Skin of body (tissue), 2 donors: Measurements from ENCODE around the gene TOGARAM1. TPM values are rescaled to one million over a fixed set of nuclear protein-coding genes. Genes with fewer than 3 reads are reported as not detected.

Experiments used
- DNase-seq: peaks from one replicate; lab custom pipeline; 2025; lab: John Stamatoyannopoulos, UW
- total RNA-seq: library from RNA; depleted of rRNA; stranded (reverse); fragments of >200 nt; gene quantifications from one replicate; pipeline ENCODE4 v1.2.3, GENCODE V29; 2014

TOGARAM1 gene
- total RNA-seq, 1 donor from 2014 or later, result 37.5 TPM

DNA sequence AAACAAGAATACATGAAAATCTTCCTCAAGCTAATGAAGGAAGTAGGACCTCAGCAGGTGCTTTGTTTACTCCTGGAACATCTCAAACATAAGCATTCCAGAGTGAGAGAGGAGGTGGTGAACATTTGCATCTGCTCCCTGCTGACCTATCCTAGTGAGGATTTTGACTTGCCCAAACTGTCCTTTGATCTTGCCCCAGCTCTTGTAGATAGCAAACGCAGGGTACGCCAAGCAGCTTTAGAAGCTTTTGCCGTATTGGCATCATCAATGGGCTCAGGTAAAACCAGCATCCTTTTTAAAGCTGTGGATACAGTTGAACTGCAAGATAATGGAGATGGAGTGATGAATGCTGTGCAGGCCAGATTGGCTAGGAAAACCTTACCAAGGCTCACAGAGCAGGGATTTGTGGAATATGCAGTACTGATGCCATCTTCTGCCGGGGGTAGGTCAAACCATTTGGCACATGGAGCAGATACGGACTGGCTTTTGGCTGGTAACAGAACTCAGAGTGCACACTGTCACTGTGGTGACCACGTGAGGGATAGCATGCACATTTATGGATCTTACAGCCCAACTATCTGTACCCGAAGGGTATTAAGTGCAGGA, 1.9 kb downstream of the TOGARAM1 start:
- no peak for DNase-seq

DNA sequence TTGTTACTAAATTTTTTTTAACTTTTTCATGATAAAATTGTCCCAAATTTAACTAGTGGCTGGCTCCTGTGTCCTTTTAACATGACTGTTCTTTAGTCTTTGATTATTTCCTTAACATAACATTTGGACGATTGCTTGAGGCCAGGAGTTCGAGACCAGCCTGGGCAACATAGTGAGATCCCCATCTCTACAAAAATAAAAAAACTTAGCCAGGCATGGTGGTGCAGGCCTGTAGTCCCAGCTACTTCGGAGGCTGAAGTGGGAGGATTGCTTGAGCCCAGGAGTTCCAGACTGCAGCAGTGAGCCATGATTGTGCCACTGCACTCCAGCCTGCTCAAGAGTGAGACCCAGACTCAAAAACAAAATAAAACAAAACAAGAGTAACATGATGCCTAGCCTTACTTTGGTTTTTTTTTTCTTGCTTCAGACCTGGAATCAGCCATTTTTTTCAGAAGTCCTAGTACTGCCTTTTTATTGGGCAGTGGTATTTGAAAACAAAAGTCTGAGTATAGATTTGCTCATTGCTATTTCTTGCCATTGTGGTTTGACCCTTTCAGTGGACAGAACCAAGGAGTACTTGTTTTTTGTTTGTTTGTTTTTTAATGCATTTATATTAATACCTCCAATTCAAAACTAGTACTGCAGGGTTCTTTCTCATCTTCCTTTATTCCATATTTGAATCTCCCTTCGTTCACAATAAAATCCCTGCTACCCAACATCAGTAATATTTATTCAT, 4.8 kb downstream of the TOGARAM1 start:
- DNase-seq, result no peak

- DNase-seq, result no peak
Measured at GRCh38 chr14:44968714-44969113, 6.7 kb downstream of the TOGARAM1 start.

DNA sequence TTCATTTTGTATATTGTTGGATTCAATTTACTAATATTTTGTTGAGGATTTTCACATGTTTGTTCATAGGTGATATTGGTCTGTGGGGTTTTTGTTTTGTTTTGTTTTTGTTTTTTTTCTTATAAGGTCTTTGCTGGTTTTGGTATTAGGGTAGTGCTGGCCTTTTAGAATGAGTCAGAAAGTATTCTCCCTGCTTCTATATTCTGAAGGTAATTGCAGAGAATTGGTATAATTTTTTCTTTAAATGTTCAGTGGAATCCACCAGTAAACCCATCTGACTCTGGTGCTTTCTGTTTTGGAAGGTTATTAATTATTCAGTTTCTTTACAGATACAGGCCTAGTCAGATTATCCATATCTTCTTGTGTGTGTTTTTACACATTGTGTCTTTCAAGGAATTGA, 8.9 kb downstream of the TOGARAM1 start:
- no peak for DNase-seq

GRCh38 chr14:44971459-44971858, 9.5 kb downstream of the TOGARAM1 start:
- DNase-seq, result no peak

- DNase-seq, result no peak
Measured at GRCh38 chr14:44979273-44979672, 17.3 kb downstream of the TOGARAM1 start.

DNA sequence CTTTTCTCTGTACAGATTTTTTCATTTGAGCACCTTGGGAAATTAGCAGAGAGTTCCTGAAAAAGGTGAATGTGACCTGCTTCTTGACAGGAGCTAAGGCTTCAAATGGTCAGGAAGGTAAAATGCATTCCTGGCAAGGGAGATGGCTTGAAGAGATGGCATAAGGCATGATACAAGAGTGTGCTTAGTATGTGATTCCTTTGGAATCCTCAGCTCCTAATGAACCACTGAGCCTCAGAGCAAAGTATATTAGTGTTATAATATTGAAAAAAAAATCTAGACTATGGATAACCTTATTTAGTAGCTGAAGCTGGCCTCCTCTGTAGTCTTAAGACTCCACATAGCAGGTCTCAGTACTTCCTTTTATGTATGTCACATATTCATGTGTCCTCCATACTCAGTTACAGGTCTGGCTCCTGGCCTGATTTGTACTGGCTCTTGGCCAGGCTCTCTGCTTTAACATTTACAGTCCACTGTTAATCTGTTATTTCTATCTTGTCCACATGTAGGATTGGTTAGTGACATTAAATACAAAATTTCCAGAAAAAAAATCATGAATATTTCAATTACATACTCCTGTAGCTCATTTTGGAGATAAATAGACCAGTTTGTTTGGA, 17.9 kb downstream of the TOGARAM1 start:
- no peak for DNase-seq

DNA sequence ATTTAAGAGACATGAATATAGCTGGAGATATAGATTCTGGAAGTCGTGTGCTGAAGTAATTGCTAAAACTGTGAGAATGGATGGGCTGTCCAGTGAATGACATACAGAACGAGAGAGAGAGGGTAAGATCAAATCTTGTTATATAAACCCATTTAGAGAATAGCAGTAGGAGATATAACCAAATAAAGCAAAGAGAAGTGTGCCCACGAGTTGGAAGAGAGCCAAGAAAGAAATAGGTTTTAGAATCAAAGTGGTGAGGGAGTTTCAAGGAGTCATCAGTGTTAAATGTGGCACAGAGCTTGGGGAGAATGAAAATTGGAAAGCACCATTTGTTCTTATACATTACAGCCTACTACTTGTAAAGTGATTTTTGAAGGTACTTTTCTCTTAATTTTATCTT, 19.2 kb downstream of the TOGARAM1 start:
- no peak for DNase-seq

DNA sequence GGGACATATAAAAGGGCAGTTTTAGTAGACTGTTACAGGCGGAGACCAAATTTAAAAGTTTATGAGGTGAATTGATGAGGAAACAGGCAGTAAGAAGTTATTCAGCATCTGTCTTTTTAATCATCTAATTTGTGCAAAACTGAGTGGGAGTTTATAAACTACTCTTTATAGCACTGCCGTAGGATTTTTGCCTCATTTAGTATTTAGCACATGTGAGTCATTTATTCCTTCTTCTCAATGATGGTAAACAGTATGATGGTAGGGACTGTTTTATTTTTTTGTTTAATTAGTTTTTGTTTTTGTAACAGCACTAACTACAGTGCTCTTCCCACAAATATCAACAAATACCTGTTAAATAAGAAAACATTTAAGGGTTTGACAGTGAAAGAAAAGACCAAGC, 20.6 kb downstream of the TOGARAM1 start:
- no peak for DNase-seq

DNA sequence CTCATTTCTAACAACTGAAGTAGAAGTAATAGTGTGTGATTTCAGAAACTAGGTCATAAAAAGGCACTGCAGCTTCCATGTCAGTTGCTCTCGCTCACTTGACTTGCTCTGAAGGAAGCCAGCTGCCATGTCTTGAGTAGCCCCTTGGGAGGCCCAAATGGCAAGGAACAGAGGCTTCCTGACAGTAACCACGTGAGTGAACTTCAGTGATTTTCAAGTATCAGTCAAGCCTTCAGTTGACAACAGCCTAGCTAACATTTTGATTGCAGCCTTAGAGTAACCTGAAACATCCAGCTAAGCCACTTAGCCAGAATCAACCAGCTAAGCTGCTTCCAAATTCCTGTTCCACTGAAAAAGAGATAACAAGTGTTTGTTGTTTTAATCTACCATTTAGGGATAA, 26.7 kb downstream of the TOGARAM1 start:
- no peak for DNase-seq

- no peak for DNase-seq
Measured at GRCh38 chr14:44989497-44990440, 27.8 kb downstream of the TOGARAM1 start.

DNA sequence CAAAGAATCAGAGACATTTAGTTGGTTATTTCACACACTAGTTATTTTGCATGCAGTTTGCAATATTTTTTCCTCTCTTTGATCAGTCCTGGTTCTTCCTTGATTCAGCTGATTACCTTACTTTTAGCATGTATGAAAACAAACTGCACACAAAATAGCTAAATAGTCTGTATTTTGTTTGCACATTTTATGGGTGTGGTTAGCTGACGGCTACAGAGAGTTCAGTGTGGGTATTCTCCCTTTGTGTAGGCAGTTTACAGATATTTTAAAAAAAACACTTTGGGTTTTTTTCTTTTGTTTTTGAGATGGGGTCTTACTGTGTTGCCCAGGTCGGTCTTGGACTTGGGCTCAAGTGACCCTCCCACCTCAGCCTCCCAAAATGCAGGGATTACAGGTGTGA, 28.5 kb downstream of the TOGARAM1 start:
- no peak for DNase-seq

GRCh38 chr14:44995196-44995595, 33.2 kb downstream of the TOGARAM1 start:
- DNase-seq, result no peak

DNA sequence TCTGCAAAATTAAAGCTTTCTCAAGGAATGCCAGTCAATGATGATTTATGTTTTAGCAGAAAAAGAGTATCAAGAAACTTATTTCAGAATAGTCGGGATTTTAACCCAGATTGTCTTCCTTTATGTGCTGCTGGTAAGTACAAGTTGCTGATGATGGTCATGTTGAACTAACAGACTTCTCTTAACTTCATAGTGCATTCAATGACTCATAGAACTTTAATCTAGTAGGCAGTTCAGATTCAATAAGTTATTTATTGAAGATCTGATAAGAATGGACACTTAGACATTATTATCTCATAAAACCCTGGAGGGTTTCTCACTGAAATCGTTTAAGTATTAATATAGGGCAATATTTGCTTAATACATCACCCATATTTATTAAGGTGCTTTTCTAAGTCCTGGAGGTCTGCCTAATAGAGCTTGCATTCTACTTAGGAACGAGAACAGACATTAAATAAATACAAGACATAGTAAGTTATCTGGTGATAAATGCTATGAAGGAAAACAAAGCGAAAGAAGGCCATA, 33.8 kb downstream of the TOGARAM1 start:
- no peak for DNase-seq

GRCh38 chr14:45003924-45004323, 41.9 kb downstream of the TOGARAM1 start:
- DNase-seq, result no peak

DNA sequence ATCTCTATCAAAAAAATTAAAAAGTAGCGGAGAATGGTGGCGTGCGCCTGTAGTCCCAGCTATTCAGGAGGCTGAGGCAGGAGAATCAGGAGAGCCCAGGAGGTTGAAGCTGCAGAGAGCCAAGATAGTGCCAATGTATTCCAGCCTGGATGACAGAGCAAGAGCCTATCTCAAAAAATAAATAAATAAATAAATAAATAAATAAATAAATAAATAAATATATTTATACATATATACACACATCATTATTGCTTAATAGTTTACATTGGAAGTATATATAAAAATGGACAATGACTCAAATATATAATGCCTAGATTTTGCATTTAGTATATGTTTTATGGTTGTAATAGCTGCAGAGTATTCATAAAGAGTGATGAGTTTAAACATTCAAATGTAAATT, 53.1 kb downstream of the TOGARAM1 start:
- no peak for DNase-seq

GRCh38 chr14:45028107-45028626, 66.2 kb downstream of the TOGARAM1 start:
- no peak for DNase-seq

GRCh38 chr14:45034730-45035129, 72.7 kb downstream of the TOGARAM1 start:
- DNase-seq, result no peak

DNA sequence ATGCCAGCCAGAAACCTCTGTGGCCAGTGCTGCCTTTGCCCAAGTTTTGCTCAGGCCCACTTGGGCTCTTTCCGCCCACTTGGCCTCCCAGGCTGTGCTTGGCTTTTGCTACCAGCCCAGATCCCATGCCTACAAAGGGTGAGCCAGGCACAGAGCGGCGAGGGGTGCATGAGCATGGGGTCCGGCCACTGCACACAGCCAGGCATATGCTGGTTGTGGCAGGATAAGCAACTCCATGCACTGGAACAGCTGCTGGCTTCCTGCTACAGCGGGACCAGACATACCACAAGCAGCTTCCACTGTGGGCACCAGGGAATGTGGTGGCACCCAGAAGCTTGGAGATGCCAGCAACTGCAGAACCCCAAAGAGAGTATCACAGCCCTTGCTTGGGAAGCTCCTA, 76.3 kb downstream of the TOGARAM1 start:
- DNase-seq, result no peak

DNA sequence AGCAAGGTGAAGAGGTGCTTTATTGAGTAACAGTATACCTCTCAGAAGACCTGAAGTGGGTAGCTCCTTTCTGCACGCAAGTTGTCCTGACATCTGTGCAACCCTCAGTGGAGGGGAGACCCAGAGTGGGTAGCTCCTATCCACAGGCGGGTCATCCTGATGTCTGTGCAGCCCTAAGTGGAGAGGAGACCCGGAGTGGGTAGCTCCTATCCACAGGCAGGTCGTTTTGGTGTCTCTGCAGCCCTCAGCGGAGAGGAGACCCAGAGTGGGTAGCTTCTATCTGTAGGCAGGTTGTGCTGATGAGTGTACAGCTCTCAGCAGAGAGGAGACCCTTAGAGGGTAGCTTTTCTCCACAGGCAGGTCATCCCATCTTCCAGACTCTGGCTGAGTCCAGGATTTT, 76.9 kb downstream of the TOGARAM1 start:
- DNase-seq, result no peak

- DNase-seq, result no peak
Measured at GRCh38 chr14:45039390-45039789, 77.4 kb downstream of the TOGARAM1 start.
